Measurements from ENCODE around the gene PRKCD.

DNA sequence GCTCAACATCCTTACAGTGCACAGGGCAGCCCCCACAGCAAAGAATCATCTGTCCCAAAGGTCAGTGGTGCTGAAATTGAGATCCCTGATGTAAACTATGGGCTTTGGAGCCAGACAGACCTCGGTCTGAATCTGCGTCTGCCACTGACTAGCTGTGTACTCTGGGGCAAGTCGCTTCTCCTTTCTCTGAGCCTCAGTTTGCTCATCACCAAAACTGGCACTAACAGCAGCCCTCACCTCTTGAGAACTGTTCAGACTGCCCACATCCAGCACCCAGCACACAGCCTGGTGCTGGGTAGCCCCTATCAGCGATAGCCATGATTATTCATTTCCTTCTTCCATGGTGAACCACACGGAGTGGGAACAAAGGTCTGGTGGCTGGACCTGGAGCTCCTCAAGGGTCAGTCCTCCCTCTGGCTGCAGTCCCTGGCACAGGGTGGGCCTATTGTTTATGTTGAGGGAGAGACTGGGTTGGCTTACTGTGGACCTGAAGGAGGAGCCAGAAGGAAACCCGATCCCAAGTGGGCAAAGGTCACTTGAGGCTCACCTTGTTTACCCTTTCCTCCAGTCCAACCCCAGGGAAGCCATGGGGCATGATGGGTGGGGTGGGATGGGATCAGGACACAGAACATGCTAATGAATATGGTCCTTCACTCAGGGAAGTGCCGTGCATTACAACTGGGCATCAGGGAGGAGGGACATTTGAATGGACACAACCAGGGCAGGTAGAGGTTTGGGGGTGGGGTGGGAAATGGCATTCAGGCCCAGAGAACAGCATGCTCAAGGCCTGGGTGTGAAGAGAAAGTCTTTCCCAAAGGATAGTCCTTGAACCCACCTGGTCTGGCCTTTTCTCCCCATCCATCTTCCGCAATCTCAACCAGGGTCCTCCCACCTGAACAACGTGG lies 1.6 kb upstream of the PRKCD start:
- TF ChIP-seq EZH2phosphoT487 (IDR thresholded peaks at IDR 0.05; ENCODE audit: borderline replicate concordance, low read depth, low read length), result no peak
- TF ChIP-seq, protein P1, sequence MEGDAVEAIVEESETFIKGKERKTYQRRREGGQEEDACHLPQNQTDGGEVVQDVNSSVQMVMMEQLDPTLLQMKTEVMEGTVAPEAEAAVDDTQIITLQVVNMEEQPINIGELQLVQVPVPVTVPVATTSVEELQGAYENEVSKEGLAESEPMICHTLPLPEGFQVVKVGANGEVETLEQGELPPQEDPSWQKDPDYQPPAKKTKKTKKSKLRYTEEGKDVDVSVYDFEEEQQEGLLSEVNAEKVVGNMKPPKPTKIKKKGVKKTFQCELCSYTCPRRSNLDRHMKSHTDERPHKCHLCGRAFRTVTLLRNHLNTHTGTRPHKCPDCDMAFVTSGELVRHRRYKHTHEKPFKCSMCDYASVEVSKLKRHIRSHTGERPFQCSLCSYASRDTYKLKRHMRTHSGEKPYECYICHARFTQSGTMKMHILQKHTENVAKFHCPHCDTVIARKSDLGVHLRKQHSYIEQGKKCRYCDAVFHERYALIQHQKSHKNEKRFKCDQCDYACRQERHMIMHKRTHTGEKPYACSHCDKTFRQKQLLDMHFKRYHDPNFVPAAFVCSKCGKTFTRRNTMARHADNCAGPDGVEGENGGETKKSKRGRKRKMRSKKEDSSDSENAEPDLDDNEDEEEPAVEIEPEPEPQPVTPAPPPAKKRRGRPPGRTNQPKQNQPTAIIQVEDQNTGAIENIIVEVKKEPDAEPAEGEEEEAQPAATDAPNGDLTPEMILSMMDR (conservative IDR thresholded peaks at IDR 0.05; ENCODE audit: low read length), result no peak
